ENCODE results near the gene OR10A7.

The OR10A7 gene

GRCh38 chr12:55227643-55228042 lies 6.8 kb downstream of the OR10A7 start (continued):
- no peak for TF ChIP-seq CSRNP3 (CRISPR knock-in tag; IDR thresholded peaks at IDR 0.05)

GRCh38 chr12:55244309-55244708 lies 23.5 kb downstream of the OR10A7 start, which contains the start of gene OR6C74:
Gene OR6C74, plus strand, starts transcription at chr12:55244609. Its CDS starts 2,679 bp downstream, at chr12:55247288.
- ATAC-seq, result no peak
- no peak for TF ChIP-seq ARNTL (CRISPR knock-in tag; IDR thresholded peaks at IDR 0.05; ENCODE audit: borderline replicate concordance, low read depth)
- TF ChIP-seq CREB5 (CRISPR knock-in tag; IDR thresholded peaks at IDR 0.05; ENCODE audit: low read depth), result no peak
- no peak for TF ChIP-seq TOX (CRISPR knock-in tag; IDR thresholded peaks at IDR 0.05; ENCODE audit: borderline replicate concordance)
- no peak for TF ChIP-seq ESRRG (CRISPR knock-in tag; IDR thresholded peaks at IDR 0.05)
- no peak for TF ChIP-seq PATZ1 (CRISPR knock-in tag; IDR thresholded peaks at IDR 0.05; ENCODE audit: borderline replicate concordance)
- no peak for TF ChIP-seq ZFP30 (CRISPR knock-in tag; IDR thresholded peaks at IDR 0.05)
- no peak for TF ChIP-seq GLIS3 (CRISPR knock-in tag; IDR thresholded peaks at IDR 0.05)
- no peak for TF ChIP-seq ZNF8 (CRISPR knock-in tag; IDR thresholded peaks at IDR 0.05)
- no peak for TF ChIP-seq CSDC2 (CRISPR knock-in tag; IDR thresholded peaks at IDR 0.05)
- TF ChIP-seq ZNF70 (CRISPR knock-in tag; IDR thresholded peaks at IDR 0.05), result no peak
- no peak for TF ChIP-seq ZNF565 (CRISPR knock-in tag; conservative IDR thresholded peaks at IDR 0.05; ENCODE audit: low read depth)
- no peak for TF ChIP-seq TSHZ2 (CRISPR knock-in tag; IDR thresholded peaks at IDR 0.05)
- no peak for TF ChIP-seq ZFP3 (CRISPR knock-in tag; IDR thresholded peaks at IDR 0.05)
- no peak for TF ChIP-seq SNAI2 (CRISPR knock-in tag; IDR thresholded peaks at IDR 0.05)
- TF ChIP-seq ZC3H10 (CRISPR knock-in tag; IDR thresholded peaks at IDR 0.05), result no peak

GRCh38 chr12:55246159-55246558 lies 25.3 kb downstream of the OR10A7 start:
- no peak for ATAC-seq
- TF ChIP-seq ZFP3 (CRISPR knock-in tag; IDR thresholded peaks at IDR 0.05) (no peak), OSR1 (CRISPR knock-in tag; IDR thresholded peaks at IDR 0.05) (no peak), RARB (CRISPR knock-in tag; IDR thresholded peaks at IDR 0.05) (no peak), ESRRG (CRISPR knock-in tag; IDR thresholded peaks at IDR 0.05) (no peak), TCF4 (CRISPR knock-in tag; IDR thresholded peaks at IDR 0.05; ENCODE audit: borderline replicate concordance) (no peak)

- no peak for ATAC-seq
- no peak for TF ChIP-seq POU6F1 (CRISPR knock-in tag; IDR thresholded peaks at IDR 0.05; ENCODE audit: borderline replicate concordance, low read depth)
- no peak for TF ChIP-seq RARB (CRISPR knock-in tag; IDR thresholded peaks at IDR 0.05)
- TF ChIP-seq ZNF70 (CRISPR knock-in tag; IDR thresholded peaks at IDR 0.05), result no peak
- no peak for TF ChIP-seq ISL1 (CRISPR knock-in tag; IDR thresholded peaks at IDR 0.05)
- TF ChIP-seq ZFP30 (CRISPR knock-in tag; IDR thresholded peaks at IDR 0.05), result no peak
- TF ChIP-seq TCF4 (CRISPR knock-in tag; IDR thresholded peaks at IDR 0.05; ENCODE audit: borderline replicate concordance), result no peak
Measured at GRCh38 chr12:55250944-55251343, 30.1 kb downstream of the OR10A7 start.
